Measurements from ENCODE around the gene ETS1. TPM values are rescaled to one million over a fixed set of nuclear protein-coding genes. Genes with fewer than 3 reads are reported as not detected.

ETS1 gene
- total RNA-seq, 1 donor from 2014 or later = 41.4 TPM

DNA sequence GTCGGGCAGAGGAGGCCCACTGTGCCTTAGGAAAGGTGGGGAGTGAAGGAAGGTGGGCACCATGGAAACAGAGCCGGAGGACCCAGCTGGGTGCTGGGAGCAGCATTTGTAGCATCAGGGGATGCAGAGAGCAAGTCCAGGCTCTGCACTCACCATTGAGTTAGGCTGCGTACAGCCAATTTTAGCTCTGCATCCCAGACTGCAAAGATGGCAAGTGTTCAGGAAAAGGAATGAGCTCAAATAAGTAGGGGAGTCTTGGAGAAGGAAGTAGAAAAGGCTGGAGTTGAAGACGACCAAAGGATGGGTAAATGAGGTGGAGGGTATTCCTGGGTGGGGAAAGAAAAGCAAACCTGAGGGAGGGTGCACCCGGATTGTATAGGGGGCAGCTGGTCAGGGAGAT is 31.6 kb upstream of the ETS1 start:
- no peak for DNase-seq

DNA sequence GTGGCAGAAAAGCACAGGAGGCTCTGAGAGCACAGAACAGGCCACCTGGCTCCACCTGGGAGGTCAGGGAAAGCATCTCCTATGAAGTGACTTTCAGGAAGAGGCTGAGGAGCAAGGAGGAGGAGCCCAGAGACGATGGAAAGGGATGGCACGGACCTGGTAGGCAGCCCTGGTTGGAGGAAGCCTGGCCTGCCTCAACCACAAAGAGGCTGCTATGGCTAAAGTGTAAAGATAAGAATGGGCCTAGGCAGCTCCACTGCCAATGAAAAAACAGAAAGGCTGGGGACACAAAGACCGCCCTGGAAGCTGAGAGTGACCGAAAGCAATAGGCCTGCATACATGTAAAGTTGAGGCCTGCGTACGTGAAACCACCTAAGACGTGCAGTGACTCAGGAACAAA is 31.2 kb upstream of the ETS1 start:
- no peak for DNase-seq

DNA sequence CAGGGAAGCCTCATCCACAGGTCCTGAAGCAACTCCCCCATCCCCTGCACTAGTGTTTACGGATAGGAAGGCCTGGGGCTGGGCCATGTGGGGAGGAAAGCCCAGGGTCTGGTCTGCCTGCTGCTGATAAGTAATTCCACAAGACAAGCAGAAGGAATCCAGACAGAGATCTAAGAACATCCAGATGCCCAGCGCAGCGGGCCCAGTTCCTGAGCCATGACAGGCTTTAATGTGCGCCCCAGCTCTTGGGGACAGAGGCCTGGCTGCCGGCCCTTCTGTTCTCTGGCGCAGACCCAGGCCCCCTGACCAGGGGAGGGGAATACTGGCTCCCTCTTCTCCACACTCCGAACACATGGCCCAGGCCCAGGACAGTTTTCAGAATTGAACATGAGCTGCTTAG is 28.8 kb upstream of the ETS1 start:
- DNase-seq = no peak

DNA sequence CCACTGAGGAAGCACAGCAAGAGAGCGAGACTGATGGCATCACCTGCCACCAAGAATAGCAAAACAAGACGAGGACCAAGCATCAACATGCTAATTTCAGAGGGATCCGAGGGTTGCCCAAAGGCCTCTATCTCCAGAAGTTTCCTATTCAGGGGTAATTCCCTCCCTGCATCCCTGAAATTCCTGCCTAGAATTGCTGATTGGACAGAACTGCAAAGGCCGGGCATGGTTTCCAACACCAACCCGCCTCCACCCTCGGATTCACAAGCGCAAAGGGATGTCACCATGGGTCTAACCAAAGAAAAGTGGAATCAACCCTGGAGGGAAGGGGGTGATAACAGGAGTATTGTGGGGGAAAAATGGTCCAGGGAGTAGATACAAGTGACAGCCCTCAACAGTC is 28.3 kb upstream of the ETS1 start:
- no peak for DNase-seq

DNA sequence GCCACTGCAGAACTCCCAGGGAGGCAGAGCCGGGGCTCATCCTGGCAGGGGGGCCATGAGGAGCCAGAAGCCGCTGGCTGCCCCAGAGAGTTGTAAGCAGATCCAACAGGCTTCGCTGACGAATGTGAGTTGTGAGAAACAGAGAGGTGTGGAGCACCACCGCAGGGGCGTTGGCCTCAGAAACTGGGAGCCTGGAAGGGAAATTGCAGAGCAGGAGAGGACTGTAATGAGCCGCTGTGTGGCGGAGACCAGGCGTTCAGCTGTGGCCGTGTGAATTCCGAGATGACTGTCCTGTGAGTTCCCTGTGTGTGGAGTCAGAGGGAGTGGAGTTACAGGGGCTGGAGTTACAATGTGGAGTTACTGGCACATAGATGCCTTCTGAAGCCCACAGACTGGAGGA is 27.7 kb upstream of the ETS1 start:
- DNase-seq = no peak

DNA sequence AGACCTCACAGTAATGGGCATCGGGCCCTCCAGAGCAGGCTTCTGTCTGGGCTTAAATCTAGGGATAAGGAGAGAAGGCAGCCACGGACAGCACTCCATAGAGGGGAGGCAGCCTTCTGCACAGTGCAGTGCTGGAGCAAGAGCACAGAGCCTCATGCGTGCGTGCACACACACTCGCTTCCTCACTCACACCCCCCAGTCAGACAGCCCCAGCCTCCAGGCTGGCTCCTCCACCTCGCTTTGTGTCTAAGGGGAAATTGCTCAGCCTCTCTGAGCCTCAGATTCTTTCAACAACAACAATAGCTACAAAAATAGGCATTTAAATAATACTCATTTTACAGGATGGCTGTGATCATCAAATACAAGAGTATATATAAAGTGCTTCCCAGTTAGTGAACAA is 26.7 kb upstream of the ETS1 start:
- no peak for DNase-seq

DNA sequence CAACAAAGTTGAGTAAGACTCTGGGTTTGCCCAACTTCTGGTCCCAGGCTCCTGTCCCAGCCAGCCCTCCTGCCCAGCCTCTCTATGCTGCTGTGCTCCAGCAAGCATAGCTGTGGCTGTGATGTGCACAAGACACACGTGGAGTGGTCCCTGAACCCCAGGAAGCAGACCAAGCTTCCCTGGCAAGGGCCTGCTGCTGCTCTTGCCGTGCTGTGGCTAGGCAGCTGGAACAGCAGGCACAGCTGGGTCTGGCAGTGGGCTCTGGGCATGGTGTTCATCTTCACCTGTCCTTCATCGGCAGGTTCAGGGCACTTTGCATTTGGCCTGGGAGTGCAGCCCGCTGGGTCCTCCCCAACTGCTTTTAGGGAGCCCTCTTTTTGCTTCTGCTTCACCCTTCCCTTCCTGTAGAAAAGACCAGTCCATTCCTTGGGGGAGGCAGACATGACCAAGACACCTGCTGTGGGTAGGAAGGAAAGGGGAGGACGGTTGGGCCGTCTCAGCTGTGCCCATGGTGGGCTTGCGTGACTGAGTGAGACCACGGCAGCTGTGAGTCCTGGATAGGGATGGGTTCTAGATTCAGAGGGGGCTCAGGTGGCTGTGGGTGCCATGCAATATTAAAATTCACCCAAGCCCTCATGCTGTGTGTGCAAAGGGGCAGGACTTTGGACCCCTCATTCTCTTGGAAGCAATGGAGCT is 26.1 kb upstream of the ETS1 start:
- DNase-seq = no peak

DNA sequence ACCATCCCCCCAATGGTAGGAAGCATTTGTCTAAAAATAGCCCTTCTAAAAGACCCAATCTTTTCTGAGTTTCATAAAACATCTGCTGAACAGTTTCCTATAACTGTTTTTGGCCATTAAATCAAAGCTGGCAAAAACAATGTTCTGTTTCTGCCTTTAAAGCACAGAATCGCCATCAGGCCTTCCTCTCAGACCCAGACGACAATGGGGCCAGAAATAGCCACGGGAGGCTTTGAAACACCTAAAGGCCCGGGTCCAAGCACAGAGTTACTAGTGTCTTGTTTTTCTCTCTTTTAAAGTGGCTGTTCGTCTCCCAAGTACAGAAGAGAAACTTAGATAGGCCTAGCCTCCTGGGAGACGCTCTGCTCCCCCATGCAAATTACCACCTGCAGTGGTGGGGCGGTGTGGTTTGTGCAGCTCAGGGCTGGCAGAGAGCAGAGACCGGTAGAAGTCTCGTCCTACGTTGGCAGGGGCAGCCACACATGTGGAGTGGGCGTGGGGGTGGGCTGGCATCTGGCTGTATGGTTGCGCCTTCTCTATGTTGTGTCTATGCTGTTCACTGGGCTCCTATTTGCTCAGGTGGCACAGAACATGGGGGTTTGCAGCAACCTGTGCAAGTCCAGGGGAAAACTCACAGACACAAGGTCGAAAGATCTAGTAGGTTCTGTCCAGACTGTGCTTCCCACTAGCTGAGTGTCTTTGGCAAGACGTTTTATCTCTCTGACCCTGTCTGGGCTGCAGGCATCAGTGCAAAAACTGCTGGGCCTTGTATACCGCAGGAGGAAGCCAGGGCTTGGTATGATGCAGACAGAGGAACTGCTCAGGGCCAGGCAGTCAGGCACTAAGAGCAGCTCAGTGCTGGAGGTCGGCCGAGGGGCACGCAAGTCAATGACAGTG is 23.6 kb upstream of the ETS1 start:
- DNase-seq = peak; percentile 61

DNA sequence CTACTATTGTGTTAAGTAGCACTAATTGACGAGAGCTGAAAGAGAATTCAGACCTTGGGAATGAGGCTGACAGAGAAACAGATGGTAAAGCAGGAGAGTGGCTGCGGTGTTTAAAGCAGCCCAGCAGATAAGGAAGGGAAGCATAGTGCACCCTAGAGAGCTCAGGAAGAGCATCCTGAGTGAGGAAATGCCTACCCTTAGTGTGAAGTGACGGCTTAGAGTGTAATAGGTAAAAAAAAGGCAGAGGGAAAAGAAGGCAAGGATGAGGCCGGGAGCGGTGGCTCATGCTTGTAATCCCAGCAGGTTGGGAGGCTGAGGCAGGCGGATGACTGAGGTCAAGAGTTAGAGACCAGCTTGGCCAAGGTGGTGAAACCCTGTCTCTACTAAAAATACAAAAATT is 22.4 kb upstream of the ETS1 start:
- no peak for DNase-seq

DNA sequence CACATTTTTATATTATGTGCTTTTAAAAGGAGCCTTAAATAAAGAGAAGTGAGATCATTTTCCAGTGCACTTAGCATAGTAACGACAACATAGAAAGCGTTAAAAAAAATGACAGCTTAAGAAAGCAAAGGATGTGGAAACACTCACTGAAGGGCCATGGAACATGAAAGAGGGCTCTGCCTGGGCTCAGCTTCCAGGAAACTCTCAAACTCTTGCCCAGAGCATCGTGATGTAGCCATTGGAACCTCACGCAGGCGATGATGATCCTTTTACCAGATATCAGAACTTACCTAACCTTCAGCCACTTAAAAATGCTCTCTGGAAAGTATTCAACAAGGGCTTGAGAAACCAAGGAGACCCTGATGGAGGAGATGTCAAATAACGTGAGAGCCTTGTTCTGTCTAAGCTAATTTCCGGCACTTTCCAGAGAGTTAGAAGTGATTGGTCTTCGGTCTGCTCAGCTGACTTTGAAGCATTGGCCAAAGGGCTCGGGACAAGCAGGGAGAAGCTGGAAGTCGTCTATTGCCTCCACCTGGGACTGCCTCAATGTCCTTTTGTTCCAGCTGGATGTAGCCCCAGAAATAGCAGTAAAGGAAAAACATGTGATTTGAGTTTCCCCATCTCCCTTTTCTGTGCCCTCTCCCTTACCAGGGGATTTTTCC is 21.5 kb upstream of the ETS1 start:
- DNase-seq = no peak

DNA sequence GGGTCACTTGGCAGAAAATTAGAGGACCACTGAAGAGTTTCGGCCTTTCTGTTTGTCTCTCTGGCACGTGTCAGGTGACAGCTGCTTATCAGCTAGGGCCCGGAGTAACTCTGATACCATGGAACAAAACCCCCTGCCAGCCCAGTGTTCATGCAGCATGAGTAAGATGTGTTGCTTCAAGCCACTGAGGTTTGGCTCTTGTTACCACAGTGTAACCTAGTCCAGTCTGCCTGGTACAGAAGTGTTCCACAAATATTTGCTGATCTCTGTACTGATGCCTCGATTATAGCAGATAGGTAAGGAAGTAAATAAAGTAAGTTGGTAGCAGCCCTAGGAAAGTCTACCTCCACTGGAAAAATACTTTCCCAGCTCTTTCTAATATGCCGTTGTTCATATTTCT is 20.5 kb upstream of the ETS1 start:
- DNase-seq = no peak

DNA sequence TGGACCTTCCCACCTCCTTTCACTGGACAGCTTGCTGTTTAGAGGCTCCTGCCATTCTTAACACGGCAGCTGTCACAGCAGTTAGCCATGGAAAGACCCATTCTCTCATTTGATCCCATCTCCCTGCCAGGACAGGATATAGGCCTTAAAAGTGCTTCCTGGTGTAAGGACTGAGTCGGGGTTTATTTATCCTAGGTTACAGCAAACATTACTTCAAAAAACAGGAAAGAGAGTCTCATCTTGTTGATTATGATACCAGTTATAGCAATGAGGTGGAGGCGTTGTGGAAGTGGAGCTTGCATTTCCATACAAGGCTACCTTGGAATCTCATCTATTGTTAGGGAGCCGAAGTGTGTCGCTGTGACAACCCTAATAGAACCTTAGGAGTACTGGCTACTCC is 17.4 kb upstream of the ETS1 start:
- DNase-seq = no peak

DNA sequence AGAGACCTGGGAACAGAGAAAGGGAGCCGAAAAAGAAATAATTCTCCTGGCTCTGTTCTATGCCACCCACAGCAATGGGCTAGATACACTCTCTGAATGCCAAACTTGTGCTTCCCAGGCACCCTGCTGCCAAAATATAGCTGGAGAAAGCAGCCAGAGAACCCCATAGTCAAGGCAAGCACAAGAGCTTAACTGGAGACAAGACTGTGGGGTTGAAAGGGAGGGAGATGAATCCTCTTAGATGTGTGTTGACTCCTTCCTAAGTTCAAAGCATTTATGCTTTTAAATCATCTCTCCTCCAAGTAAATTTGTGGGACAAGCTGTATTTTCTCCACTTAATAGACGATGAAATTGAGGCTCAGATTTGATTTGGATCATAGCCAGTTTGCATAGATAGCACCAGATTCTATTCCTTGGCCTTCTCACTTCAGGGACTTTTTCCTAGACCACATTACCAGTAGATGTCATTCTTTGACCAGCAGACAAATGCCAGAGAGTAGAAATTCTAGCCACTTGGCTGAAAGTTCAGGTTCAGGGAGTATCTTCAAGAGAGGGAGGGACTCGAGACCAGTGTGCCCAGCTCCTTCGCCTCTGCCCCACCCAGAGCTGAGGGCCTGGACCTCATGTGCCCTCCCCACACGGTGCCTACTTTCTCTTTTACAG is 16.5 kb upstream of the ETS1 start:
- DNase-seq = no peak

DNA sequence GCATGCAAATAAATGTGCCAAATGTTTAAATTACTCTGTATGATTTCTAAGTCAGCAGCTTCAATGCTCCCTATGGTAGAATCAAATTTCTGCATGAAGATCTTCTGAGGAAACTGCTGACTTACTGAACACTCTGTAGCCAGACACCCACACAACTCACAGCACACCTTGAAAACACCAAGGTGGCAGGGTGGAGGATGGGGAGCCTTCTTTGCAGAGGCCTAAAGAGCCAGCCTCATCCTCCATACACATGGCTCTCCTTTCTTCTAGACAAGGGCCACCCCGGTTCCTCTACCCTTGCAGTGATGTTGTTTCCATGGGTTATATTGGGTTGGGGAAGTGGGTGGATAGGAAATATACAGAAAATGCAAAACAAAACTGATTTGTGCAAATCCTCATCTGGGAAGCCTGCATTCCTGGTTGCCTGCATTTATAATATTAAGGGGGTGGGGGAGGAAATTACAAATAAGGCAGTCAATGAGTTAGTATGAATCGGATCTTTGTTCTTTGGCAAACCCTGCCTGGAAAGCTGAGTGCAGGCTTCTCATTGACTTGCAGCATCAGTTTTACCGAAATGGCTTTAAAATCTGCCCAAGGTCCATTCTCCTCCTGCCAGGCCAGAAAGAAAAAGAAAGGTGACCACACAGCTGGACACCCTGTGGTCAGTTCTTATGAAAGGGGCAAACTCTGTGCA is 15.8 kb upstream of the ETS1 start:
- no peak for DNase-seq

DNA sequence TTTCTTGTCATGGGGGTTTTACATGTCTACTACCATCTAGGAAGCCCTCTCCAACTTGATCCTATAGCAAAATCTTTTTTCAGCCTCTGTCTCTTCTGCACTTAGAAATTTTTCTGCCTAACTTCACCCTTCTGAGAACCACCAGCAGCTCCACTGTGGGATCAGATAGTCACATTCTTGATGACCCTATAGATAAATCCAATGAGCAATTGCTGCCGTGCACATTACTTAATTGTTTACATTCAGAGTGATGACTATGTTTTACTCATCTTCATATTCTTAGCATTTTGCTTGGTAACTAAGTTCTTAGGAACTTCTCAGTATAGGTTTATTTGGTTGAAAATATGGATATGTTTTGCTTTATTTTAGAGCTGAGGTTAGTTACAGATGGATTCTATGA is 12.4 kb upstream of the ETS1 start:
- DNase-seq = no peak

DNA sequence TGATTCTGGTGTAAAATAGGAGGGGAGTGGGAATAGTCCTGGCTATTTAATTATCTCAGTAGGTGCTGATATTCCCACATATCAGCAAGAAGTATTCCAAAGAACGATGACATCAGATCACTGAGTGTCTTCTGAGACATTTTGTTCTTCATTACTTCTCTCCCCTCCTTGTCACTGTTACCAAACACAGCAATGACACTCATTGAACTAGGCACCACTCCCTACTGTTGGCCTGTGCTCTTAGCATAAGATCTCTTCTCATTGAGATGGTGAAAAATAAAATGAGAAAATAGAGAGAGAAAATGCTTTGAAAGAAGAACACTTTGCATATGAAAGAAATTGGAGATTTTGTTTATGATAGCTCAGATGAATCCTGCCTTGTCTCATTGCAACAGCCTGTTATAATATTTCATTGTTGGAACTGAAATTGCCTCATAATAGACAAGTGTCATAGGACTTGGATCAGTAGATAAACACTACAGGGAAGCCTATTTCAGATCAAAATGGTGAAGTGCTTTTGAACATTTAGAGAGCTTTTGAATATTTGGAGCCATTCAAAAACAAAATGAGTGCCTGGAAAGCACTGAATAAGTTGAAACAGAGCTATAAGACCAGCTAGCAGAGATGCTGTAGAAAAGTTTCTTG is 11.3 kb upstream of the ETS1 start:
- no peak for DNase-seq

DNA sequence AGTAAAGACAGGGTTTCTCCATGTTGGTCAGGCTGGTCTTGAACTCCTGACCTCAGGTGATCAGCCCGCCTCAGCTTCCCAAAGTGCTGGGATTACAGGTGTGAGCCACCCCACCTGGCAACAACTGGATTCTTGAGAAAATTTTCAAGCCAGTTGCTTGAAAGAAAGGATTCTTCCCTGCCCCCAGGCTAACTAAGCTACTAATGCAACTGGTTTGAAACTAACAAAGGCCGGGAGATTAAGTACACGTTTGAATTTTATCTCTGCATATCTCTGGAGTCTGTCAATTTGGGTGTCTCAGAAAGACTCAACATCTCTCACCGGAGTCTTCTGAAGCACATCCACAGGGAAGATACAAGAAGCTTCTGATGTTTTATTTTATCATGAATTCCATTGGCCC is 10.7 kb upstream of the ETS1 start:
- DNase-seq = no peak

DNA sequence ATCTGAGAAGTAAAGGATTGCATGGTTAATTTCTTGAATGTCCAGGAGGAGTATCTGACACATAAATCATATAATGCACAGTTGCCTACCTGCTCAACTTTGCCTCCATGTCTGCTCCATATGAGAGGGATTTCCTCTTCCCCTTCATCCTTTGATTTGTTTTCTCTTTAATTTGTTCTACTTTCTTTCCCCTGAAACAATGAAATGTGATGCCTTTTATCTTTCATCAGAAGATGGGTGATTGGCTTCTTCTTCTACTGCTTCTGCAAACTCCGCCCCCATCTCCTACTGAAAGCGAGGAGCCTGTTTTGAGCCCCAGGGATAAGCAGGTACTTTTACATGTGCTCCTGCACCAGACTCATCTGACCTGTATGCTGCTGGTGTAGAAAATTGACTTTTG is 9.9 kb upstream of the ETS1 start:
- DNase-seq = no peak

DNA sequence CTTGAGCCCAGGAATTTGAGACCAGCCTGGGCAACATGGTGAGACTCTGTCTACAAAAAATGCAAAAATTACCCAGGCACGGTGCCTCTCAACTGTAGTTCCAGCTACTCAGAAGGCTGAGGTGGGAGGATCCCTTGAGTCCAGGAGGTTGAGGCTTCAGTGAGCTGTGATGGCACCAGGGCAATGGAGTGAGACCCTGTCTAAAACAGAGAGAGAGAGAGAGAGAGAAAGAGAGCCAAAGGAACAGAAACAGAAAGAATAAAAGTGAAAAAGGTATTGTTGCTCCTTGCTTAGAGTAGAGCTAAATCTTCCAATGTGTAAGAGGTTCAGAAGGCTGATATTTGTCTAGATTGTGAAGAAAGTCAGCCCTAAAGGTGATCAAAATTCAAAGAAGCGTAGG is 8.9 kb upstream of the ETS1 start:
- DNase-seq = no peak

DNA sequence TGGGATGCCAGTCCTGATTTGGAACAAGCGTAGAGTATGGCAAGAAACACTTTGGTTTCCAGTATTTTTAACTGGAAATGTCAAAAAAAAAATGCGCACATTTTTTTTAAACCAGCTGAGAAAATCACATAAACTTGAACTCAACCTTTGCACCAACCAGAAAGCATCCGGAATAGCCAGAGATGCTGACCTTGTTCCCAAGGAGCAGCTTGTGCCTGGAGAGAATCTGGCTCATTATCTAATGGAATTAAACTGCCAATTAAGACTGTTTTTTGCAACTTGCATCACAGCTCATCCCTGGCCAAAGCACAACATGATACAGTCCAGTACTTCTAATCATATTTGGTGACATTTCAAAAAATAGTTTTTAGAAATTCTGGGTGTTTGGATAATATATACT is 8.4 kb upstream of the ETS1 start:
- DNase-seq = no peak

DNA sequence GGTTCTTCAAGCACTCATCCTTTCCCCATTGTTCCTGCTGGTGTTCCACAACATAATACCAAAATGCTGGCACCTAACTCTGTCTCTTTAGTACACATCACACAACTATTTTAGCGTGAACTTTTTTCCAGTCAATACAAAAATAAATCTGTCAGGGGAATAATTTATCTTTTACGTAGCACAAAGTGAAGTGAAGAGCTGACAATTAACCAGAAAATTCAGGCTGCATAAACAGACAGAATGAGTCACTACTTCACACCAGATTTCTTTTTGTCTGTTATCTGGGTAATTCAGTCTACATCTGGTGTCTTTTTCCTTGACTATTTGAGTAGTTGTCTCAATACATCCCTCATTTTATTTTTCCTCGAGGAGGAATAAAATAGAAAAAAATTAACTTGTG is 7.9 kb upstream of the ETS1 start:
- DNase-seq = no peak

DNA sequence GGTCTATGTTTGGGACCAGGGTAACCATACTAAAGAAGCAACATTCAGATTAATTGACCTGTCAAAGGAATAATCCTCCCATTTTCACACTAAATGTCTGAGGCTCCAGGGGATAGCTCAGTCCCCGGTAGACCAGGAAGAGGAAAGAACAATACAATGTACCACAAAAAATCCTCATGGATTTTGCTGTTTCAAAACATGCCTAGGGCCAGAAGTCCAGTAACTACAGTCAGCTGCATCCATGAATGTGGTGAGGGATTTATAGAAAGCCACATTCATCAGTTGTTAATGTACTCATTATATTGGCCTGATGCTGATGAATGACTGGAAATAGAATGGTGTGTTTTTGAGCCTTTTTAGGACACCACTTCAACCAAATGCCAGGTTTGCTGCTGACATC is 6.9 kb upstream of the ETS1 start:
- DNase-seq = no peak

Data from skin of body (tissue), 2 donors.